ENCODE data around the gene LRP5.

DNA sequence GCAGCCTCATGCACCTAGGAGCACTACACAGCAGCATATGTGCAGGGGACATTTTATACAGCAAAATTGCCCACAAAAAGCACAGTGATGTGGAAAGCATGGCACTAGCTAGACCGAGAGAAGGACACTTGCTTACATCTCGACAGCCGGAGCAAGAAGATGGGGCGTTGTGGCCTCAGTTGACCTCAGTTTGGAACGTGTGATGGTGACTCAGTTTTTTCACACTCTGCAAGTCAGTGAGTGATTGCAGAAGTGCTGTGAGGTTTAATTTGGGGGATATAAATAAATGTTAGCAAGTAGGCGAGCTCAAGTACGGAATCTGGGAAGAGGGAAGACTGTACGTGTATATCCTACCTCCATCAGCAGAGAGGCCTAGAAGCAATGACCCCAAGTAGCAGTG lies 23.3 kb downstream of the LRP5 start:
- TF ChIP-seq CTCF (IDR thresholded peaks at IDR 0.05) (no peak), POLR2A (IDR thresholded peaks at IDR 0.05) (no peak)
